ENCODE results near the gene LEFTY1. TPM values are rescaled to one million over a fixed set of nuclear protein-coding genes. Genes with fewer than 3 reads are reported as not detected.
A peak's percentile ranks its signal among the peaks of the same experiment; 100 is the strongest.

The LEFTY1 gene
- total and polyA plus RNA-seq, 2 of the 13 experiments (the other 11 are each of a cell fraction or from before 2014, with no cell fraction given), result 0.29 to 0.79 TPM

- no peak for ATAC-seq
- intact Hi-C loops (cut with micrococcal nuclease; ENCODE audit: unreplicated experiment) (loop anchor here (1.0 to 2.0 kb wide), 2 partner anchors 32 to 67 kb away; partner anchors contain the start of gene SRP9), in situ Hi-C loops (cut with HindIII; ENCODE audit: extremely low pct_ligation_motif_present, low pct_unique_long_range_greater_than_20kb) (no loop called here)
- peaks cover 14 to 40% of the 10 kb centered on the region in 2 experiments for H3K36me3 ChIP-seq (replicated peaks in 1 of 2; ENCODE audit: control insufficient read depth in 1 of 2, insufficient read depth in 2 of 2, low read length in 2 of 2)
- peaks cover 4% of the 10 kb centered on the region; the same call in 1 of the 2 replicates for H4K20me1 ChIP-seq (ENCODE audit: insufficient read depth, low read length)
- 98% methylated on average over 15 of the region's 18 CpGs for WGBS (ENCODE audit: low lambda C conversion rate)
- no peaks in the 10 kb centered on the region for H3K9me3 ChIP-seq (ENCODE audit: low read length)
- no peak overlapping the region for H3K4me3 ChIP-seq (replicated peaks in 1 of 3; ENCODE audit: insufficient read depth in 1 of 3, low read depth in 2 of 3, low read length in 3 of 3)
- H3K4me2 ChIP-seq (ENCODE audit: low read depth, low read length), result no peak overlapping the region
- H3K27ac ChIP-seq (ENCODE audit: extremely low read length, insufficient read depth, low read length), result no peak overlapping the region
- no peak for FAIRE-seq
- H3K4me1 ChIP-seq (ENCODE audit: insufficient read depth, low read length), result no peaks in the 10 kb centered on the region
- H3K79me2 ChIP-seq (ENCODE audit: insufficient read depth, low read length), result no peaks in the 10 kb centered on the region
- H3K27me3 ChIP-seq (ENCODE audit: control insufficient read depth in 1 of 2, insufficient read depth in 2 of 2, low read length in 2 of 2), result no peaks in the 10 kb centered on the region
- H2AFZ ChIP-seq (ENCODE audit: low read length), result no peak overlapping the region
- ChIA-PET CTCF (ENCODE audit: low intra/inter-chr PET ratio, low total read pairs) (interaction anchor here (2.1 kb wide), 1 partner anchor 369 kb away, joined by 37 read pairs; no protein-coding TSS in a partner anchor), POLR2A (no interaction called here)
- no TSS peak for BruUV-seq (replicated peaks)
- DNase-seq (ENCODE audit: low spot score), result no peak
- H3K9ac ChIP-seq (ENCODE audit: insufficient read depth, low read depth, low read length), result no peak overlapping the region
- no peak for TF ChIP-seq ZNF609 (CRISPR knock-in tag; IDR thresholded peaks at IDR 0.05; ENCODE audit: borderline replicate concordance)
- TF ChIP-seq SPEN (CRISPR knock-in tag; IDR thresholded peaks at IDR 0.05; ENCODE audit: low read depth), result no peak
- no peak for TF ChIP-seq KDM4B (CRISPR knock-in tag; IDR thresholded peaks at IDR 0.05)
- no peak for TF ChIP-seq KDM2A (CRISPR knock-in tag; IDR thresholded peaks at IDR 0.05; ENCODE audit: borderline replicate concordance, low read depth)
- no peak for TF ChIP-seq ZNF776 (CRISPR knock-in tag; IDR thresholded peaks at IDR 0.05)
- TF ChIP-seq GABPB1 (CRISPR knock-in tag; IDR thresholded peaks at IDR 0.05), result no peak
- no peak for TF ChIP-seq SKIL (CRISPR knock-in tag; IDR thresholded peaks at IDR 0.05; ENCODE audit: borderline replicate concordance)
- no peak for TF ChIP-seq CREB1 (IDR thresholded peaks at IDR 0.05)
- TF ChIP-seq CREB1 (CRISPR knock-in tag; IDR thresholded peaks at IDR 0.05), result no peak
- TF ChIP-seq THYN1 (CRISPR knock-in tag; IDR thresholded peaks at IDR 0.05; ENCODE audit: borderline replicate concordance, low read depth), result no peak
- no peak for TF ChIP-seq ATRX (CRISPR knock-in tag; IDR thresholded peaks at IDR 0.05; ENCODE audit: borderline replicate concordance)
- TF ChIP-seq SSRP1 (CRISPR knock-in tag; IDR thresholded peaks at IDR 0.05), result 0 out of 2 replicates have a peak, but pooled peaks have one; percentile 28
- no peak for TF ChIP-seq UBTF (CRISPR knock-in tag; IDR thresholded peaks at IDR 0.05)
Measured at GRCh38 chr1:225844236-225845061, 44.5 kb downstream of the LEFTY1 start.
